HG03097 (cell line): Measurements from ENCODE around the gene LRIF1.
"Not testable (repeated sequence)": the region's sequence is repeated elsewhere in the genome, so short reads cannot be mapped to it uniquely, and the experiment has no call there.

Experiments used
- ATAC-seq: cut with Tn5 transposase; IDR thresholded peaks from one replicate; pipeline ENCODE4 v1.9.1; 2021; ENCODE audit not compliant: unreplicated experiment, low FRiP score

Gene LRIF1

GRCh38 chr1:110952031-110952430 lies 11.7 kb downstream of the LRIF1 start:
- no peak for ATAC-seq

GRCh38 chr1:110951161-110951560 lies 12.6 kb downstream of the LRIF1 start:
- no peak for ATAC-seq

DNA sequence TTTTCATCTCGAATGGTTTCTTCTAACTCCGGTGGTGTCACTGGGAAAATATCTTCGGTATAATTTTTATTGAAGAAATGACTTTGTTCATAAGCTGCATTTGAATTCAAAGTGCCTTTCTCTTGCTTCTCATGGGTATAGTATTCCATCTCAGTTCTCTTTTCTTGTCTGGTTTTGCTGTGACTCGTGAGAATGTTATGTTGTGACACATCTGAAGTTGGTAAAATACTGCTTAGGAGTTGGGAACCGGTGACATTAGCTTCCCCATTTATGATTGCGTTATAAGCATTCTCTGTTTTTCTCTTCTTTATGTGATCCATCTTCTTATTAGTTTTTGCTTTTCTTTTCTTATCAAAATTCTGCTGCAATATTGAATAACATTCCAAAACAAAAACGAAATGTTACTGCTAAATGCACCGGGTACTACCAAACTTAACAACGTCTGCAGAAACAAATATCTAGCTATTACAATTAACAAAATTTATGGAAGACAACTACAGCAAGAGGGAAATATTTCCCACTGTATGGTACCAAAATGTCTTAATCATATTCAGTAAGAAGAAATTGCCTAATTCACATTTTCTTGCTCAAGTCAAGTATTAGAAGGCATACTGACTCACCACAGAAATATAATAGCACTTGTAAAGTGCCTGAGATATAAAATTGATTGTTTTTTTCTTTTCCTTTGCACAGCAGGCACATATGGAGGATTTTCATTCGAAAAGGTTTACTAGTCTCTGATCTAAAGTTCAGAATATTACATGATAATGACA lies 15.5 kb downstream of the LRIF1 start:
- no peak for ATAC-seq

DNA sequence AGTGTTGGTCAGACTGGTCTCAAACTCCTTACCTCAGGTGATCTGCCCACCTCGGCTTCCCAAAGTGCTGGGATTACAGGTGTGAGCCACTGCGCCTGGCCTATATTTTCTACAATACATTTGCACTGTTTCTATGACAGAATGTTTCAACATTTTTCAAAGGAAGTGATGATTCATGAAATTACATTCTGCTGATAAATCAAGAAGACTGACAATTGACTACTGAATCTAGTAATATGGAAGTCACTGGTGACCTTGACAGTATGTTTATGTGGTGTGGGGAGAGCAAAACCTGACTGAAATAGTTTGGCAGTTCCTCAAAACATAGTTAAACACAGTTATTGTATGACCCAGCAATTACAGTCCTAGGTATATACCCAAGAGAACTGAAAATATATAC lies 18.1 kb downstream of the LRIF1 start:
- no peak for ATAC-seq

DNA sequence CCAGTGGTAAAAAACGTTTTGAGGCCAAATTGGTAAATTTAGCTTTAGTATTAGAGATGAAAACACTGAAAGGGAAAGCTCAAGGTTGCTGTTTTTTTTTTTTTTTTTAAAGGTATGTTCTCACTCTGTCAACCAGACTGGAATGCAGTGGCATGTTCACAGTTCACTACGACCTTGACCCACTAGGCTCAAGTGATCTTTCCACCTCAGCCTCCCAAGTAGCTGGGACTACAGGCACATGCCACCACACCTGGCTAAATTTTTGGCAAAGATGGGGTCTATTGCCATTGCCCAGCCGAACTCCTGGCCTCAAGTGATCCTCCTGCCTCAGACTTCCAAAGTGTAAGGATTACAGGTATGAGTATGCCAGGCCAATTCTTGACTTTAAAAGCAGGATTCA lies 18.9 kb downstream of the LRIF1 start:
- no peak for ATAC-seq

- ATAC-seq: no peak
Measured at GRCh38 chr1:110936567-110936966, 27.2 kb downstream of the LRIF1 start.

DNA sequence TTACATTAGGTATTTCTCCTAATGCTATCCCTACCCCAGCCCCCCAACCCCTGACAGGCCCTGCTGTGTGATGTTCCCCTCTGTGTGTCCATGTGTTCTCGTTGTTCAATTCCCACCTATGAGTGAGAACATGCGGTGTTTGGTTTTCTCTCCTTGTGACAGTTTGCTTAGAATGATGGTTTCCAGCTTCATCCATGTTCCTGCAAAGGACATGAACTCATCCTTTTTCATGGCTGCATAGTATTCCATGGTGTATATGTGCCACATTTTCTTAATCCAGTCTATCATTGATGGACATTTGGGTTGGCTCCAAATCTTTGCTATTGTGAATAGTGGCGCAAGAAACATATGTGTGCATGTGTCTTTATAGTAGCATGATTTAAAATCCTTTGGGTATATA lies 32.6 kb downstream of the LRIF1 start:
- not testable (repeated sequence) for ATAC-seq

DNA sequence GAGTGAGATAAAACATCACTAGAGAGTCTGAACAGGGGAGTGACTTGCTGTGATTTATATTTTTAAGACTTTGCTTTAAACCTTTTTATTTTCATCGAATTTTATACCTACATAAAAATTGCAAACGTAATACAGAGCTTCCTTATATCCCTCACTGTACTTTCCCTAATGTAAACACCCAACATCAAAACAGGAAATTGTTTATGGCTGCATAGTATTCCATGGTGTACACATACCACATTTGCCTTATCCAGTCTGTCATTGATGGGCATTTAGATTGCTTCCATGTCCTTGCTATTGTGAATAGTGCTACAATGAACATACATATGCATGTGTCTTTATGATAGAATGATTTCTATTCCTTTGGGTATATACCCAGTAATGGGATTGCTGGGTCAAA lies 34.8 kb downstream of the LRIF1 start:
- no peak for ATAC-seq

- no peak for ATAC-seq
Measured at GRCh38 chr1:110928191-110928590, 35.5 kb downstream of the LRIF1 start.

DNA sequence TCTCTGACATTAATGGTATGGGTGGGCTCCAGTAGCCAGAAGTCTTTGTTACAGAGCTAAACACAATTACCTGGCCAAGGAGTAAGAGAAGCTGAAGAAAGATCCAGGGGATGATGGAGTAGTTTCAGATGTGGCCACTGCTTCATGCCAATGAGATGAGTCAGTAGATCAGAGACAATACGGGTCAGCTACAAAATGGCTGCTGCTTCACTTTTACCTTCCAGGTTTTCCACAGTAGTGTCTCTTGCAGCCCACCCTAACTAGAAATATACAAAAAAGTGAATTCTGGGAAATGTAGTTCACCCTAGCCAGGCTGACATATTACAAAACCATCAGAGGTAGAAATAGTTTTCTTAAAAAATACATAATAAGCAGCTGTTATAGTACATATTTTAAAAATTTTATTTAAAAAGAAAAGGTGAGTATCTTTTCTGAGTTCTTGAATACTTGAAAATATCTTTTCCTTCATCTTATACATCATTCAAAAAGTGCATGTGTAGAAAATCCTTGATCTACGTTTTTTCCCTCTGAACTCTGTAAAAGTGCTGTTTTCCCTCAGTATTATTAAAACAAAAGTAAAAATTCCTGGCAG lies 36.1 kb downstream of the LRIF1 start:
- no peak for ATAC-seq

DNA sequence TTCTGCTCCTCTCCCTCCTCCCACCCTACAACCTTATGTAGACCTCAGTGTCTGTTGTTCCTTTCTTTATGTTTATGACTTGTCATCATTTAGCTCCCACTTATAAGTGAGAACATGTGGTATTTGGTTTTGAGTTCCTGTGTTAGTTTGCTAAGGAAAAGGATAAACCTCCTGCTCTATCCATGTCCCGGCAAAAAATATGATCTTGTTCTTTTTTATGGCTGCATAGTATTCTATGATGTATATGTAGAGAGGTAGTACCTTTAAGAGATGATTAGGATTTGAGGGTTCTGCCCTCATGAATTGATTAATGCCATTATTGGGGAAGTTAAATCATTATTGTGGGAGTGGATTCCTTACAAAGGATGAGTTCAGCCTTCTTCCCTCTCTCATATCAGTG lies 41.8 kb downstream of the LRIF1 start:
- ATAC-seq: no peak

- no peak for ATAC-seq
Measured at GRCh38 chr1:110918016-110918415, 45.7 kb downstream of the LRIF1 start.

- ATAC-seq: no peak
Measured at GRCh38 chr1:110916669-110917306, 46.9 kb downstream of the LRIF1 start.

GRCh38 chr1:110916274-110916668 lies 47.5 kb downstream of the LRIF1 start:
- no peak for ATAC-seq

DNA sequence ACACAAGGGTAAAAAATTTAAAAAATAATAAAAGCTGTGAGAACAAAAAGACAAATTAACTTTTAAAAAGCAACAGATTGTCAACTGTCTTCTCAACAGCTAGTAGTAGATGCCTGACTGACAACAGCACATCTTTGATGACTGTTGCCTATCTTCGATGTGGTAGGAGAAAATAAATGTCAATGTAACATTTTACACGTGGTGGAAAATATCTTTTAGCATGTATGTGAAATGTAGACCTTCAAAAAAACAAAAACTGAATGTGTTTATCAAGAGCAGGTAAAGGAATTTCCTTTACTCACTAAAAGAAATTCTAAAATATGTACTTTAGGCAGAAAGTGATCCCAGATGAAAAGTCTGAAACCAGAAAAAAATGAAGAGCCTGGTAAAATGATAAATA lies 47.9 kb downstream of the LRIF1 start:
- ATAC-seq: no peak

DNA sequence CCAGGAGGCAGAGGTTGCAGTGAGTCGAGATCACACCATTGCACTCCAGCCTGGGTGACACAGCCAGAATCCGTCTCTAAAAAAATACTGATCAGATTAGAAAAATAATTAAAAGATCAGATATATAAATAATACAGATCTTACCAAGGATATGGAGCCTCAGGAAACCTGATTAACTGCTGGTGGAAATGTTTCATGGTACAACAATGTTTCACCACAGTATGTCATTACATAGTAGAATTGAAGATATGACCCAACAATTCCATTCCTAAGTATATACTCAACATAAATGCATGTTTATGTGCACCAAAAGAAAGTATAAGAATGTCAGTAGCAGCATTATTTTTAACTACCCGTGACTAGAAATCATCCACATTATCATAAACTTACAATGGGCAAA lies 49.0 kb downstream of the LRIF1 start:
- ATAC-seq: no peak

GRCh38 chr1:110912784-110913183 lies 50.9 kb downstream of the LRIF1 start:
- no peak for ATAC-seq

- ATAC-seq: no peak
Measured at GRCh38 chr1:110903853-110904500, 59.7 kb downstream of the LRIF1 start.

- no peak for ATAC-seq
Measured at GRCh38 chr1:110902820-110903463, 60.8 kb downstream of the LRIF1 start.

DNA sequence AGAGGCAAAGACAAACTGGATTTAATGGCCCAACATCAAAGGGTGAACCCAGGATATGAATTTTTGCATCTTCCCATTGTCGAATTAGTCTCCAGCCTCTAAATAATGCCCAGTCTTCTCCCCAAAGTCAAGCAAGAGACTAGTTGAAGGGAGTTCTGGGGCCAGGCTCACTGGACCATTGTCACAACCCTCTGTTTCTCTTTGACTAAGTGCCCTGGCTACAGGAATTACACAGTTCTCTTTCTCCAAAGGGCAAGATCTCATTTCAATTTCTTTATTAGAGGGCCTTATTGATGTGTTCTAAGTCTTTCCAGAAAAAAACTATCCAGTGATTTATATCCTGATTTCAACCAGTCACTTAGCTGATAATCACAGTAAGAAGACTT lies 64.3 kb downstream of the LRIF1 start:
- no peak for ATAC-seq
